H9 (cell line): ENCODE results near the gene BCL7B. TPM values are rescaled to one million over a fixed set of nuclear protein-coding genes. Genes with fewer than 3 reads are reported as not detected.

Source experiments
- DNase-seq: peaks from one replicate; pipeline ENCODE4 v3.0.0-alpha.2; 2017
- H2AFZ ChIP-seq: one replicate; pipeline ENCODE4 v1.6.1; 2013; ENCODE audit warnings: mild to moderate bottlenecking, low read length, control low read depth, moderate library complexity
- H2AK5ac ChIP-seq: 2 replicates; pipeline ENCODE4 v1.6.1; 2013; ENCODE audit warnings: low read length, control low read depth, mixed read lengths; ENCODE audit not compliant: insufficient read length
- H2BK120ac ChIP-seq: one replicate; pipeline ENCODE4 v1.6.1; 2013; ENCODE audit warnings: low read depth, mild to moderate bottlenecking, low read length, control low read depth, inconsistent platforms; ENCODE audit not compliant: poor library complexity, severe bottlenecking
- H2BK12ac ChIP-seq: 2 replicates; pipeline ENCODE4 v1.6.1; 2013; ENCODE audit warnings: low read length, control low read depth, mixed read lengths, low read depth; ENCODE audit not compliant: insufficient read length
- H2BK15ac ChIP-seq: 2 replicates; pipeline ENCODE4 v1.6.1; 2013; ENCODE audit warnings: low read depth, low read length, control low read depth
- H2BK20ac ChIP-seq: one replicate; pipeline ENCODE4 v1.6.1; 2013; ENCODE audit warnings: low read depth, mild to moderate bottlenecking, low read length, control low read depth, inconsistent platforms; ENCODE audit not compliant: poor library complexity, severe bottlenecking
- H2BK5ac ChIP-seq: 2 replicates; pipeline ENCODE4 v1.6.1; 2013; ENCODE audit warnings: low read length, control low read depth, mixed read lengths; ENCODE audit not compliant: insufficient read length
- H3K14ac ChIP-seq: 2 replicates; pipeline ENCODE4 v1.6.1; 2013; ENCODE audit warnings: low read length, control low read depth; ENCODE audit not compliant: insufficient read depth
- H3K18ac ChIP-seq: 2 replicates; pipeline ENCODE4 v1.6.1; 2013; ENCODE audit warnings: low read depth, mild to moderate bottlenecking, mixed read lengths, low read length, control low read depth; ENCODE audit not compliant: insufficient read length
- H3K23ac ChIP-seq: 2 replicates; pipeline ENCODE4 v1.6.1; 2013; ENCODE audit warnings: low read length, control low read depth, mixed read lengths, low read depth; ENCODE audit not compliant: insufficient read length
- H3K23me2 ChIP-seq: 2 replicates; pipeline ENCODE4 v1.6.1; 2013; ENCODE audit warnings: low read depth, mild to moderate bottlenecking, mixed read lengths, low read length, control low read depth; ENCODE audit not compliant: insufficient read length, poor library complexity, severe bottlenecking
- H3K27ac ChIP-seq: 2 replicates; pipeline ENCODE4 v1.5.1; 2013; ENCODE audit warnings: low read length, control low read depth, mixed read lengths, low read depth; ENCODE audit not compliant: insufficient read length
- H3K27me3 ChIP-seq: 2 replicates; pipeline ENCODE4 v1.6.1; 2013; ENCODE audit warnings: low read length, control low read depth, inconsistent platforms; ENCODE audit not compliant: insufficient read depth
- H3K4ac ChIP-seq: 2 replicates; pipeline ENCODE4 v1.6.1; 2013; ENCODE audit warnings: low read depth, mild to moderate bottlenecking, control low read depth, inconsistent platforms, low read length, moderate library complexity
- H3K4me1 ChIP-seq: 2 replicates; pipeline ENCODE4 v1.6.1; 2013; ENCODE audit warnings: low read length, control low read depth, inconsistent platforms; ENCODE audit not compliant: insufficient read depth
- H3K4me2 ChIP-seq: 2 replicates; pipeline ENCODE4 v1.6.1; 2013; ENCODE audit warnings: low read length, control low read depth, mixed read lengths; ENCODE audit not compliant: insufficient read length, insufficient read depth
- H3K56ac ChIP-seq: 2 replicates; pipeline ENCODE4 v1.6.1; 2013; ENCODE audit warnings: low read depth, mild to moderate bottlenecking, mixed read lengths, low read length, control low read depth; ENCODE audit not compliant: insufficient read length
- H3K79me1 ChIP-seq: 2 replicates; pipeline ENCODE4 v1.6.1; 2013; ENCODE audit warnings: low read depth, mild to moderate bottlenecking, moderate library complexity, low read length, control low read depth, inconsistent platforms; ENCODE audit not compliant: insufficient read depth, poor library complexity, severe bottlenecking
- H3K79me2 ChIP-seq: 2 replicates; pipeline ENCODE4 v1.6.1; 2013; ENCODE audit warnings: low read length, control low read depth, inconsistent platforms; ENCODE audit not compliant: insufficient read depth
- H3K9ac ChIP-seq: 2 replicates; pipeline ENCODE4 v1.6.1; 2013; ENCODE audit warnings: low read length, control low read depth, mixed read lengths; ENCODE audit not compliant: insufficient read length; ENCODE audit errors: extremely low read depth
- H3K9me3 ChIP-seq: one replicate; pipeline ENCODE4 v1.6.1; 2013; ENCODE audit warnings: low read depth, low read length, inconsistent platforms; ENCODE audit not compliant: control insufficient read depth
- H3T11ph ChIP-seq: one replicate; pipeline ENCODE4 v1.6.1; 2013; ENCODE audit warnings: mild to moderate bottlenecking, low read length, control low read depth, inconsistent platforms
- H4K20me1 ChIP-seq: one replicate; pipeline ENCODE4 v1.6.1; 2013; ENCODE audit not compliant: control insufficient read depth, insufficient read length, insufficient read depth
- H4K5ac ChIP-seq: 2 replicates; pipeline ENCODE4 v1.6.1; 2013; ENCODE audit warnings: low read depth, mild to moderate bottlenecking, mixed read lengths, low read length, control low read depth; ENCODE audit not compliant: insufficient read length
- H4K8ac ChIP-seq: replicated peaks from 2 replicates; pipeline ENCODE4 v1.6.1; 2013; ENCODE audit warnings: low read length, control low read depth, mixed read lengths, low read depth; ENCODE audit not compliant: insufficient read length
- H4K91ac ChIP-seq: 2 replicates; pipeline ENCODE4 v1.6.1; 2013; ENCODE audit warnings: low read depth, mild to moderate bottlenecking, moderate library complexity, mixed read lengths, low read length, control low read depth; ENCODE audit not compliant: insufficient read length
- H3K27ac Mint-ChIP-seq, 3 experiments: 2 replicates in 2 of 3; 3 replicates in 1 of 3; pipeline ENCODE4 v1.8.0; 2020 to 2021; ENCODE audit warnings: mixed read lengths in 3 of 3, mild to moderate bottlenecking in 1 of 3, moderate library complexity in 1 of 3
- H3K27me3 Mint-ChIP-seq: 2 replicates; pipeline ENCODE4 v1.8.0; 2021; ENCODE audit warnings: low read depth, mild to moderate bottlenecking, moderate library complexity, mixed read lengths
- H3K36me3 Mint-ChIP-seq, 3 experiments: 2 replicates in 2 of 3; 3 replicates in 1 of 3; pipeline ENCODE4 v1.8.0; 2020 to 2021; ENCODE audit warnings: low read depth in 3 of 3, mixed read lengths in 3 of 3; ENCODE audit not compliant: insufficient read depth in 1 of 3
- H3K4me1 Mint-ChIP-seq, 2 experiments: 2 replicates each; pipeline ENCODE4 v1.8.0; 2020; ENCODE audit warnings: mixed read lengths in 2 of 2
- H3K4me3 Mint-ChIP-seq, 2 experiments: 2 replicates in 1 of 2; 3 replicates in 1 of 2; pipeline ENCODE4 v1.8.0; 2020 to 2021; ENCODE audit warnings: mild to moderate bottlenecking in 2 of 2, mixed read lengths in 2 of 2, moderate library complexity in 1 of 2
- H3K9me3 Mint-ChIP-seq, 2 experiments: 2 replicates in 1 of 2; 3 replicates in 1 of 2; pipeline ENCODE4 v1.8.0; 2020; ENCODE audit warnings: mild to moderate bottlenecking in 2 of 2, mixed read lengths in 2 of 2, moderate library complexity in 1 of 2
- WGBS: extraction: QIAGEN DNeasy Blood & Tissue Kit; methylation state at CpG from one replicate; pipeline ENCODE4 v1.1.7; 2013; ENCODE audit warnings: missing lambda C conversion rate, low lambda C conversion rate, mixed read lengths; ENCODE audit not compliant: insufficient read length; ENCODE audit errors: extremely low coverage; 5-methylcytosine and 5-hydroxymethylcytosine counted together
- total RNA-seq: library from RNA; stranded (reverse); gene quantifications from 2 replicates; pipeline ENCODE4 v1.2.1, GENCODE V29; 2021
- TF ChIP-seq, protein P1 (sequence below): fragments of 200-600 bp; sonication (generic); conservative IDR thresholded peaks from 3 replicates; pipeline ENCODE4 v1.8.0; 2021; ENCODE audit warnings: antibody characterized with exemption, mild to moderate bottlenecking

BCL7B gene
- total RNA-seq, 1 experiment from 2014 or later, result 48.9 TPM

DNA sequence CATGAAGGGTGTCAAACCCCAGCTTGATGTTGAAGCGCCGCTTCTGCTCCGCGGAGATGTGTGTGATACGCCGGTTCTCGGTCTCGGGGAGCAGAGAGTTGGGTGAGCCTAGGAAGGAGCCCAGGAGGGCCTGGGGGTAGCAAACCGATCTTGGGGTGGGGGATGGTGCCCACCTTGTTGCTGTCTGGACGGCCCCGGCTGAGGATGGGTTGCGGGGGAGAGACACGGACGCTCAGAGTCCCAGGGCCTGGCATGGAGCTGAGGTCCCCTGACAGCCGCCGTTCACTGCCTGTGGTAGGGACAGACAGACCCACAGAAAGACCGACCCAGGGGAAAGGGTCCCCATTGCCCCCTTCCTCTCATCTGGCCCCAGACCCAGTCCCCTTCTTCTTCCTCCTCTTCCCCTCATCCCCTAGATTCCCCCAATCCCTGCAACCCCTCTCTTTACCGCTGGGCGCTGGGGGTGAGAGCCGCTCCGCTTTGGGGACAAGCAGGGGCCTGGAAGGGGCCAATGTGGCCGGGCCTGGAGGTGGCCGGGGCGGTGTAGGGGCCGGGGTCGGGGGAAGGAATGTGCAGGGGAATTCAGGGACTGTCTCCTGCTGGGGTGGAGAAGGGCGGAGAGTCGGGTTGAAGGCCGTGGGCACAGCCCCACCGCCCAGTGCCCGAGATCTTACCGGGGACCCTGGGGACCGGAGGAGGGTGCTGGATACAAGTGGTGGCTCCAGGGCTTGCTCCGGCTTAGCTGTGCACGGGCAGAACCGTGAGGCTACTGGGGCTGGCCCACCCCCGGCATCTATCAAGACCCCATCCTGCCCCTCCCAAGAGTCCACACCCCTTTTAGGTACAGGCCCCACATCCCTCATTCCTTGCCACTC, 38.9 kb upstream of the BCL7B start:
- no peak for DNase-seq

More for the DNA sequence above, 38.9 kb upstream of the BCL7B start:
- no peak overlapping the region for H3K18ac ChIP-seq
- TF ChIP-seq, protein P1, sequence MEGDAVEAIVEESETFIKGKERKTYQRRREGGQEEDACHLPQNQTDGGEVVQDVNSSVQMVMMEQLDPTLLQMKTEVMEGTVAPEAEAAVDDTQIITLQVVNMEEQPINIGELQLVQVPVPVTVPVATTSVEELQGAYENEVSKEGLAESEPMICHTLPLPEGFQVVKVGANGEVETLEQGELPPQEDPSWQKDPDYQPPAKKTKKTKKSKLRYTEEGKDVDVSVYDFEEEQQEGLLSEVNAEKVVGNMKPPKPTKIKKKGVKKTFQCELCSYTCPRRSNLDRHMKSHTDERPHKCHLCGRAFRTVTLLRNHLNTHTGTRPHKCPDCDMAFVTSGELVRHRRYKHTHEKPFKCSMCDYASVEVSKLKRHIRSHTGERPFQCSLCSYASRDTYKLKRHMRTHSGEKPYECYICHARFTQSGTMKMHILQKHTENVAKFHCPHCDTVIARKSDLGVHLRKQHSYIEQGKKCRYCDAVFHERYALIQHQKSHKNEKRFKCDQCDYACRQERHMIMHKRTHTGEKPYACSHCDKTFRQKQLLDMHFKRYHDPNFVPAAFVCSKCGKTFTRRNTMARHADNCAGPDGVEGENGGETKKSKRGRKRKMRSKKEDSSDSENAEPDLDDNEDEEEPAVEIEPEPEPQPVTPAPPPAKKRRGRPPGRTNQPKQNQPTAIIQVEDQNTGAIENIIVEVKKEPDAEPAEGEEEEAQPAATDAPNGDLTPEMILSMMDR, result no peak
- no peak overlapping the region for H2BK5ac ChIP-seq
- H2AK5ac ChIP-seq, result no peak overlapping the region
- H3K4me2 ChIP-seq, result no peak overlapping the region
- H3K4me3 Mint-ChIP-seq, result no peak overlapping the region
- no peaks in the 10 kb centered on the region for H3K9me3 Mint-ChIP-seq
- no peak overlapping the region for H2BK12ac ChIP-seq
- no peak overlapping the region for H2BK15ac ChIP-seq
- peaks cover 54% of the 10 kb centered on the region for H3K27me3 Mint-ChIP-seq
- H3K9ac ChIP-seq, result no peak overlapping the region
- no peak overlapping the region for H4K8ac ChIP-seq
- no peak overlapping the region for H3K27ac ChIP-seq
- H3K9me3 ChIP-seq, result no peaks in the 10 kb centered on the region
- H3K36me3 Mint-ChIP-seq, result peaks cover 0 to 4% (median 0%) of the 10 kb centered on the region in 3 experiments; a peak in 3 of 7 replicates
- no peak overlapping the region for H3K56ac ChIP-seq
- H3K4me1 Mint-ChIP-seq, result peaks cover 2 to 22% of the 10 kb centered on the region in 2 experiments; a peak in 2 of 4 replicates
- H3K23ac ChIP-seq, result no peak overlapping the region
- H3K23me2 ChIP-seq, result no peaks in the 10 kb centered on the region
- H3K27ac Mint-ChIP-seq, result no peak overlapping the region; a peak in 1 of 7 replicates
- no peak overlapping the region for H3K4ac ChIP-seq
- no peak overlapping the region for H4K91ac ChIP-seq
- H3K14ac ChIP-seq, result no peak overlapping the region
- no CpG with 5 or more reads among the region's 37 CpGs for WGBS
- H3T11ph ChIP-seq, result no peak overlapping the region
- no peaks in the 10 kb centered on the region for H3K79me2 ChIP-seq
- H3K79me1 ChIP-seq, result no peaks in the 10 kb centered on the region
- H4K5ac ChIP-seq, result no peak overlapping the region
- no peaks in the 10 kb centered on the region; the same call in 1 of the 2 replicates for H3K4me1 ChIP-seq
- no peak overlapping the region for H2AFZ ChIP-seq
- no peaks in the 10 kb centered on the region for H4K20me1 ChIP-seq
- H3K27me3 ChIP-seq, result no peaks in the 10 kb centered on the region; the same call in 1 of the 2 replicates
- no peak overlapping the region for H2BK120ac ChIP-seq
- H2BK20ac ChIP-seq, result no peak overlapping the region
